Astrocyte of the cerebellum (primary cell): ENCODE measurements around the gene KCNF1.

ENCODE experiments used
- DNase-seq: peaks from one replicate; pipeline ENCODE4 v3.0.0-alpha.2; 2011; ENCODE audit warnings: low read depth
- H3K4me3 ChIP-seq: 2 replicates; pipeline ENCODE4 v1.5.1; 2011; ENCODE audit warnings: mild to moderate bottlenecking, low read depth, low read length, moderate library complexity
- in situ Hi-C: cut with HindIII; loops from 2 replicates; pipeline ENCODE4 v1.10.0; 2017; ENCODE audit warnings: low sequenced_read_pairs
- TF ChIP-seq, protein P1 (sequence below): IDR thresholded peaks from 2 replicates; pipeline ENCODE4 v1.5.1; 2012; ENCODE audit warnings: low read length, low read depth, moderate library complexity, mild to moderate bottlenecking; ENCODE audit errors: missing control alignments

KCNF1 gene

DNA sequence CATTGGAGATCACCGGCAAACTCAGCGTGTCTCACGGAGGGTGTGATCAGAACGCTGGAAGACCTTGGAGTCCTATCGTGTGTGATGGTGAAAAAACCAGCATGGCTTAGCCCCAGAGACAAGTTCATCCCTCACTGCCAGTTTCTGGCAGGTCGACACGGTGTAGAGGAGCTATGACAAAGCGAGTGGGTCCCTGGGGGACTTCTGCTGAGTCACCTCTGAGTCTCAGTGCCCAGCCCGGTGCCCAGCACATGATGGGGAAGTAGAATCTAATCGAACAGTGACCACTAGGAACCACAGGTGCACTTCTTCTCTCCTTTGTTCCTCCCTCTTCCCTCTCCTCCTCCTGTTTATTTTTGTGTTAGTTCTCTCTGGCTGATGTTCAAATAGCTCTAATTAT lies 45.9 kb upstream of the KCNF1 start:
- no peak overlapping the region for H3K4me3 ChIP-seq
- DNase-seq: no peak
- in situ Hi-C loops: loop anchor here (5.0 kb wide), 1 partner anchor 61 kb away; no protein-coding TSS in a partner anchor
- TF ChIP-seq, protein P1, sequence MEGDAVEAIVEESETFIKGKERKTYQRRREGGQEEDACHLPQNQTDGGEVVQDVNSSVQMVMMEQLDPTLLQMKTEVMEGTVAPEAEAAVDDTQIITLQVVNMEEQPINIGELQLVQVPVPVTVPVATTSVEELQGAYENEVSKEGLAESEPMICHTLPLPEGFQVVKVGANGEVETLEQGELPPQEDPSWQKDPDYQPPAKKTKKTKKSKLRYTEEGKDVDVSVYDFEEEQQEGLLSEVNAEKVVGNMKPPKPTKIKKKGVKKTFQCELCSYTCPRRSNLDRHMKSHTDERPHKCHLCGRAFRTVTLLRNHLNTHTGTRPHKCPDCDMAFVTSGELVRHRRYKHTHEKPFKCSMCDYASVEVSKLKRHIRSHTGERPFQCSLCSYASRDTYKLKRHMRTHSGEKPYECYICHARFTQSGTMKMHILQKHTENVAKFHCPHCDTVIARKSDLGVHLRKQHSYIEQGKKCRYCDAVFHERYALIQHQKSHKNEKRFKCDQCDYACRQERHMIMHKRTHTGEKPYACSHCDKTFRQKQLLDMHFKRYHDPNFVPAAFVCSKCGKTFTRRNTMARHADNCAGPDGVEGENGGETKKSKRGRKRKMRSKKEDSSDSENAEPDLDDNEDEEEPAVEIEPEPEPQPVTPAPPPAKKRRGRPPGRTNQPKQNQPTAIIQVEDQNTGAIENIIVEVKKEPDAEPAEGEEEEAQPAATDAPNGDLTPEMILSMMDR: no peak

DNA sequence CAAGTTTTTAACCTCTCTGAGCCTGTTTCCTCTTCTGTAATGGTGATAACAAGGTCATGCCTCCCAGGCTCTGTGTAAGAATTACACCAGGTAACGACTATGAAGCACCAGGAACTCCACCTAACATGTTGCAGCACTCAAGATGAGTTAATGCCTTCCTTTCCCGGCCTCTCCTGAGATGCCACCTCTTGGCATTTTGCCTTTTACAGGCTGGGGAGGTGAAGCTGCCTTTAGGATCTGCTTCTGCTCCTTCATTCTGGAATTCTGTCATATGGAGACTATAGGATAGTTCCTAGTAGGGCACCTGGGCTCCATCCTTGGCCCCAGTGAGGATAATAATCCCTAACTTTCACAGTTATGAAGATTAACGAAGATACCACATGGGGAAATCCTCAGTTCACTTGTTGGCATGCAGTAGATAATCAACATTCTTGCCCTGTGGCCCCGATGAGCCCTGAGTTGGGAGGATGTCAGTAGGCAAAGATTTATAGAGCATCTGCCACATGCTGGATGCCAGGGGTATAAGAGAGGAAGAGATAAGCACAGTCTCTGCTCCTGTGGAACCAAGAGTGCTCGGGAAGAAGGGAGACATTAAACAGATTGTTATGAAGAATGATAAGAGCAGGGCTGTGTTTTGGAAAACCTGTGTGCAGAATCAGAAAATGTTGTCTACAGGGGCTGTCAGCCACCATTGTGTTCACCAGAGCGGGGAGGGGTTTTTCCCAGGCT lies 43.9 kb upstream of the KCNF1 start:
- in situ Hi-C loops: loop anchor here (5.0 kb wide), 1 partner anchor 59 kb away; no protein-coding TSS in a partner anchor
- no peak for DNase-seq
- TF ChIP-seq, protein P1: no peak
- H3K4me3 ChIP-seq: no peak overlapping the region

DNA sequence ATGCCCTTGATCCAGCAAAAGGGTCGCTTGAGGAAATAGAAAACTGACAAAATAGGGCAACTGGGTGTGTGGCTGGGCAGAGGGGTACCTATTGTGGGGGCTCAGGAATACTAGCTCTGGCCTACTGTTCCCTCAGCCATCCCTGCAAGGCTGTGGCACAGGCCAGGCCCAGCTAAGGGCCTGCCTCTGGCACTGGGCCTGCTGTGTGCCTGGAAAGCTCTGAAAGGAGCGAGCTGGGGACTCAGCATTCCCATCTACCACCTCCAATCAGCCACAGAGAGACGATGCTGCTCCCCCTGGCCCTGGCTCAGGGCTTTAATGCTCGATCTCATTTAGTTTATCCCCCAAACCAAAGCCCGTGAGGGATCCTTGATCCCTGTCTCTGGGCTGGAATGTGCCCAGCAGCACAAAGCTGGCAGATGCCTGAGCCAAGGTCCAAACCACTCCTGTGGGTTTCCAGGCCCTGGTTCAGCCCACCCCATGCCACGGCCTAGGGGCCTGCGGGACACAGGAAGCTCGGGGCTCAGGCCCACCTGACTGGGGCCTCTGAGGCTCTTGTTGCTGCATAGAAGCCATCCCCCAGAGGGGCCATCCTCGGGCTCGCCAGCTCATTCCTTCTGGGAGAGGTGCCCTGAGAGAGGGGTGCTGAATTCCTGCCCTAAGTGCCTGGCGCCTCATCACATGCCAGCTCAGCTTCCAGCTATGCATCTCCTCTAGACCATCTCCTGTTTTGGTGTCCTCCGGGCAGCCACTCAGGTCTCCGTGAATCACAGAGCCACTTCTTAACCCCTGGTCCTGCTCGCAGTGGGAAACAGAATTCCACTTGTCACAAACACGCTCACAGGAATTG lies 43.0 kb upstream of the KCNF1 start:
- H3K4me3 ChIP-seq: no peak overlapping the region
- DNase-seq: no peak
- TF ChIP-seq, protein P1: no peak
- in situ Hi-C loops: loop anchor here (5.0 kb wide), 1 partner anchor 59 kb away; no protein-coding TSS in a partner anchor

DNA sequence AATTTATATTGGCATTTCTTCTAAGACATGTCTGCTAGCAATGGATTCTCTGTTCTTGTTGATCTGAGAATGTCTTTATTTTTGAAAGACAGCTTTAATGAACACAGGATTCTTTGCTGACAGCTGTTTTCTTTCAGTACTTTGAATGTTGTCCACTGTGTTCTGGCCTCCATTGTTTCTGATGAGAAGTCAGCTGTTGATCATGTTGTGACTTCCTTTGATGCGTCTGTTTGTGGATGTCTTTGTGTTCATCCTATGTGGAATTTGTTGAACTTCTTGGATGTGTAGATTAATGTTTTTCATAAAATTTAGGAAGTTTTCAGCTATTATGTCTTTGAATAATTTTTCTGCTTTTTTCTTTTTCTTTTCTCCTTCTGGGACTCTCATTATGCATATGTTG lies 39.8 kb upstream of the KCNF1 start:
- no peak for DNase-seq
- no peak overlapping the region for H3K4me3 ChIP-seq
- TF ChIP-seq, protein P1: no peak
- in situ Hi-C loops: no loop called here

DNA sequence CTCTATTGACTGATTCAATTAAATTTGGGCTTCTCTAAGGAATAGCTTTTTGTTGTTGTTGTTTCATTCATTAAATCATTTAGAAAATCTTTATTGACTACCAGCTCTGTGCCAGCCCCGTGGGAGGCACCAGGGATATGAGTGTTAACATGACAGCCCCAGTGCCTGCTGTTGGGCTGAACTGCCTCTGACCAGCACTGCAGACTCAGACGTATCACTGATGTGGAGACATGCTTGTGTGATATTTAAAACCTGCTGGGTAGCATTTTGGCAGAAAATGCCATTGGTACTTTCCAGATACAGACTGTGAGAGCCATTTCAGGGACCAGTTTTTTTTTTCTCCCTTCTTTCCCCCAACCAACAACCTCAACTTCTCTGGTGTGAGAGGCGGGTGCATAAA lies 38.6 kb upstream of the KCNF1 start:
- DNase-seq: no peak
- TF ChIP-seq, protein P1: no peak
- in situ Hi-C loops: no loop called here
- H3K4me3 ChIP-seq: no peak overlapping the region

DNA sequence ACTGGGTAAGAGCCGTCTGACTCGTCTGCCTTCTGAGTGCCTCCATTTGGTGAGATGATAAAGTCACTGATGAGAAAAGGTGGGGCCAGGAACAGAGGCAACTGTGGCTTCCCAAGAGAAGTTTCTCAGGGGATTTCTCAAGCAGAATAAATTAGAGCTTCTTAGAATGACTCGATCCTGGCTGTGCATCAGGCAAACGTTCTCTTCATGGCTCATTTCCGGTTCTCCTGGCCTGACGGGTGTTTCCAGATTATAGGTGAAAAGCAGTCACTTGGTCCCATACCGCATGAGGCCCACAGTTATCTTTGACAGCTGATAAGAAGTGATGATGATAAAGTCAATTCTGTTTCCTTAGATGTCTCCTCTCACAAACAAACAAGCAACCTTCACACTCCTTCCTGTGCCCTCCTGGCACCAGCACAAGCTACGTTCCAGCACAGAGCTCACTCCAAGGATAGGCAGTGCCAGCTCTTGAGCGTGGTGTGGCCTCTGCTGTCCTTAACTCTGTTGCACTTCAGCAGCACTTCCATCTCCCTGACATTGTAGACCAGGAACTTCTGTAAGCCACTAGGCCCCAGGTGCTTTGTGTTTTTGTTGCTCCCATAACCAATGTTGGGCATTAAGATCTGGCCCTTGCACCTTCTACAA lies 37.8 kb upstream of the KCNF1 start:
- no peak overlapping the region for H3K4me3 ChIP-seq
- in situ Hi-C loops: no loop called here
- TF ChIP-seq, protein P1: no peak
- DNase-seq: no peak
